H1 (cell line): ENCODE results near the gene RUFY1. TPM values are rescaled to one million over a fixed set of nuclear protein-coding genes. Genes with fewer than 3 reads are reported as not detected.

Source experiments
- CTCF ChIA-PET: fragments of 300-600 bp; sonication (Branson Sonifier 250); formaldehyde crosslinking; loops from one replicate; lab custom pipeline; 2021; ENCODE audit not compliant: partially characterized antibody; lab: Charles Lee
- POLR2A ChIA-PET: fragments of 300-600 bp; sonication (Branson Sonifier 250); formaldehyde crosslinking; loops from one replicate; lab custom pipeline; 2021; ENCODE audit warnings: inconsistent platforms; ENCODE audit not compliant: partially characterized antibody; lab: Charles Lee
- DNase-seq, 2 experiments: peaks; one replicate each; pipeline versions ENCODE4 v3.0.0 to v3.0.0-alpha.2; 2010 to 2022; ENCODE audit warnings: low spot score in 2 of 2, low read depth in 1 of 2, mixed read lengths in 1 of 2
- FAIRE-seq: peaks from 2 replicates; lab custom pipeline; 2011; peaks lifted over from hg19 to GRCh38; lab: Jason Lieb, UNC
- H2AFZ ChIP-seq: 2 replicates; pipeline ENCODE4 v1.8.1; 2012; ENCODE audit warnings: low read length, inconsistent platforms
- H2AK5ac ChIP-seq: 2 replicates; pipeline ENCODE4 v1.6.1; 2013; ENCODE audit warnings: low read depth, low read length
- H2BK120ac ChIP-seq: replicated peaks from 2 replicates; pipeline ENCODE3; 2013; ENCODE audit warnings: low read depth, low read length, inconsistent platforms
- H2BK12ac ChIP-seq: 2 replicates; pipeline ENCODE4 v1.6.1; 2013; ENCODE audit warnings: low read depth, low read length
- H2BK15ac ChIP-seq: 2 replicates; pipeline ENCODE4 v1.6.1; 2013; ENCODE audit warnings: low read length
- H2BK20ac ChIP-seq: 2 replicates; pipeline ENCODE4 v1.6.1; 2013; ENCODE audit warnings: low read length
- H2BK5ac ChIP-seq: 2 replicates; pipeline ENCODE4 v1.6.1; 2013; ENCODE audit warnings: low read depth, low read length
- H3K14ac ChIP-seq: 2 replicates; pipeline ENCODE4 v1.6.1; 2013; ENCODE audit warnings: inconsistent platforms; ENCODE audit not compliant: insufficient read length
- H3K18ac ChIP-seq: 2 replicates; pipeline ENCODE4 v1.6.1; 2013; ENCODE audit warnings: low read length; ENCODE audit errors: extremely low read depth
- H3K23ac ChIP-seq: 2 replicates; pipeline ENCODE4 v1.6.1; 2013; ENCODE audit warnings: inconsistent platforms; ENCODE audit not compliant: insufficient read length
- H3K23me2 ChIP-seq: 2 replicates; pipeline ENCODE4 v1.6.1; 2013; ENCODE audit warnings: low read depth, low read length
- H3K27ac ChIP-seq: 2 replicates; pipeline ENCODE4 v1.6.1; 2011; ENCODE audit warnings: low read depth, low read length, inconsistent platforms
- H3K27me3 ChIP-seq, 4 experiments: replicated peaks in 1 of 4; 1 replicate in 1 of 4; 2 replicates in 3 of 4; pipeline versions ENCODE4 v1.6.1 to v1.8.1; 2011 to 2013; ENCODE audit warnings: low read length in 3 of 4, mild to moderate bottlenecking in 3 of 4, inconsistent platforms in 2 of 4, mixed read lengths in 2 of 4, moderate library complexity in 1 of 4; ENCODE audit not compliant: control insufficient read depth in 3 of 4, insufficient read depth in 3 of 4; ENCODE audit errors: extremely low read depth in 1 of 4
- H3K36me3 ChIP-seq, 4 experiments: 2 replicates each; pipeline versions ENCODE4 v1.6.1 to v1.8.1; 2011 to 2013; ENCODE audit warnings: mild to moderate bottlenecking in 4 of 4, low read length in 3 of 4, moderate library complexity in 2 of 4, control low read depth in 1 of 4, inconsistent platforms in 1 of 4; ENCODE audit not compliant: insufficient read depth in 4 of 4, control insufficient read depth in 2 of 4
- H3K4ac ChIP-seq: replicated peaks from 2 replicates; pipeline ENCODE3; 2013; ENCODE audit warnings: low read length, low read depth, mixed read lengths, inconsistent platforms; ENCODE audit not compliant: insufficient read length
- H3K4me1 ChIP-seq, 4 experiments: replicated peaks in 1 of 4; 1 replicate in 1 of 4; 2 replicates in 3 of 4; pipeline versions ENCODE4 v1.6.1 to v1.8.1; 2011 to 2013; ENCODE audit warnings: low read length in 3 of 4, inconsistent platforms in 2 of 4, mixed read lengths in 1 of 4; ENCODE audit not compliant: insufficient read depth in 4 of 4, control insufficient read depth in 3 of 4
- H3K4me2 ChIP-seq, 2 experiments: 2 replicates each; pipeline versions ENCODE4 v1.6.1 to v1.8.1; 2011 to 2013; ENCODE audit warnings: low read depth in 2 of 2, low read length in 2 of 2, control low read depth in 1 of 2, inconsistent platforms in 1 of 2, mild to moderate bottlenecking in 1 of 2; ENCODE audit not compliant: insufficient read depth in 1 of 2
- H3K4me3 ChIP-seq, 4 experiments: fragments of 200-600, 300-600 bp in 1 of 4; sonication (generic), shearing (Covaris generic), sonication (Bioruptor Twin) in 1 of 4; 2 replicates each; pipeline versions ENCODE4 v1.5.1 to v1.8.1; 2011 to 2016; ENCODE audit warnings: low read length in 4 of 4, low read depth in 3 of 4, control low read depth in 2 of 4, inconsistent platforms in 2 of 4, mild to moderate bottlenecking in 2 of 4, mixed read lengths in 1 of 4, moderate library complexity in 1 of 4; ENCODE audit not compliant: insufficient read depth in 2 of 4; ENCODE audit errors: extremely low read depth in 1 of 4
- H3K56ac ChIP-seq: replicated peaks from 2 replicates; pipeline ENCODE3; 2013; ENCODE audit warnings: low read depth, mild to moderate bottlenecking, mixed read lengths, low read length, inconsistent platforms; ENCODE audit not compliant: insufficient read length
- H3K79me1 ChIP-seq: 2 replicates; pipeline ENCODE4 v1.6.1; 2013; ENCODE audit warnings: low read depth, low read length, control low read depth
- H3K79me2 ChIP-seq, 2 experiments: 2 replicates each; pipeline versions ENCODE4 v1.6.1 to v1.8.1; 2012 to 2013; ENCODE audit warnings: low read length in 2 of 2, mild to moderate bottlenecking in 2 of 2, inconsistent platforms in 1 of 2; ENCODE audit not compliant: insufficient read depth in 2 of 2, control insufficient read depth in 1 of 2
- H3K9ac ChIP-seq, 4 experiments: replicated peaks in 1 of 4; 1 replicate in 1 of 4; 2 replicates in 3 of 4; pipeline versions ENCODE4 v1.6.1 to v1.8.1; 2011 to 2013; ENCODE audit warnings: low read depth in 3 of 4, low read length in 3 of 4, control low read depth in 2 of 4, mild to moderate bottlenecking in 2 of 4, moderate library complexity in 2 of 4, inconsistent platforms in 1 of 4; ENCODE audit errors: extremely low read depth in 1 of 4
- H3K9me3 ChIP-seq, 2 experiments: 2 replicates each; pipeline versions ENCODE4 v1.6.1 to v1.8.1; 2012 to 2013; ENCODE audit warnings: mild to moderate bottlenecking in 2 of 2, moderate library complexity in 2 of 2, control low read depth in 1 of 2, inconsistent platforms in 1 of 2, low read depth in 1 of 2, low read length in 1 of 2, mixed read lengths in 1 of 2; ENCODE audit not compliant: insufficient read depth in 2 of 2
- H4K20me1 ChIP-seq, 2 experiments: replicated peaks in 1 of 2; 2 replicates each; pipeline versions ENCODE3 to v1.8.1; 2011 to 2013; ENCODE audit warnings: inconsistent platforms in 2 of 2, low read length in 2 of 2, mild to moderate bottlenecking in 1 of 2; ENCODE audit not compliant: insufficient read depth in 2 of 2, control insufficient read depth in 1 of 2
- H4K5ac ChIP-seq: 2 replicates; pipeline ENCODE4 v1.6.1; 2013; ENCODE audit warnings: low read length, low read depth, mixed read lengths, inconsistent platforms; ENCODE audit not compliant: insufficient read length
- H4K8ac ChIP-seq: 2 replicates; pipeline ENCODE4 v1.8.0; 2013; ENCODE audit warnings: mild to moderate bottlenecking, moderate library complexity, low read length, inconsistent platforms; ENCODE audit not compliant: insufficient read depth; ENCODE audit errors: extremely low read depth
- H4K91ac ChIP-seq: replicated peaks from 2 replicates; pipeline ENCODE3; 2013; ENCODE audit warnings: low read length, mixed read lengths, inconsistent platforms; ENCODE audit not compliant: insufficient read length
- POLR2A ChIP-seq, 2 experiments: IDR thresholded peaks; 1 replicate in 1 of 2; 2 replicates in 1 of 2; pipeline ENCODE4 v1.6.1; 2011; ENCODE audit warnings: low read depth in 2 of 2, low read length in 2 of 2, mild to moderate bottlenecking in 2 of 2; ENCODE audit errors: control extremely low read depth in 1 of 2
- WGBS, 2 experiments: shearing (Covaris generic) in 1 of 2; methylation state at CpG; one replicate each; pipeline versions ENCODE4 v1.1.6 to v1.1.7; 2013 to 2015; ENCODE audit warnings: low lambda C conversion rate in 2 of 2, mixed read lengths in 2 of 2, inconsistent platforms in 1 of 2, low coverage in 1 of 2, missing lambda C conversion rate in 1 of 2; ENCODE audit not compliant: insufficient replicate concordance in 2 of 2, insufficient coverage in 1 of 2, insufficient read length in 1 of 2; ENCODE audit errors: extremely low coverage in 1 of 2, missing lambda C conversion rate in 1 of 2; 5-methylcytosine and 5-hydroxymethylcytosine counted together
- polyA plus RNA-seq, 7 experiments: library from polyadenylated mRNA; depleted of rRNA in 3 of 7; stranded (reverse) in 5 of 7; unstranded in 2 of 7; fragments of >200 nt in 5 of 7; fragments of 200-250 nt in 2 of 7; gene quantifications; 1 replicate in 5 of 7; 2 replicates in 1 of 7; 4 replicates in 1 of 7; pipeline versions ENCODE4 v1.2.1 to v1.2.3, GENCODE V29; 2011 to 2013; ENCODE audit warnings: missing spikeins in 2 of 7, mixed read lengths in 2 of 7
- total RNA-seq: library from RNA; stranded (reverse); fragmentation: NEBNext Ultra II Directional; extraction: Animal tissue kit (Norgen Biotek cat#: 25700); gene quantifications from 2 replicates; pipeline ENCODE4 v1.2.1, GENCODE V29; 2021

RUFY1 gene
- total and polyA plus RNA-seq, 2 of the 8 experiments (the other 6 are each of a cell fraction or from before 2014, with no cell fraction given): 22.4 to 29.5 TPM

- DNase-seq: no peak
- no peak overlapping the region for H2BK20ac ChIP-seq
- no peak for TF ChIP-seq POLR2A (IDR thresholded peaks at IDR 0.05; ENCODE audit: control extremely low read depth in 1 of 2, low read depth in 2 of 2, low read length in 2 of 2)
- H3K4ac ChIP-seq: no peak overlapping the region
- H3K4me1 ChIP-seq: no peaks in the 10 kb centered on the region
- no peak overlapping the region for H3K23ac ChIP-seq
- H2AFZ ChIP-seq: no peak overlapping the region
- H4K5ac ChIP-seq: no peak overlapping the region
- H3K4me3 ChIP-seq: no peak overlapping the region
- H4K91ac ChIP-seq: no peak overlapping the region
- H3K14ac ChIP-seq: no peak overlapping the region
- no peak for FAIRE-seq
- 93% methylated on average over 9 of the region's 9 CpGs; no CpG with 5 or more reads in 1 of the 2 experiments for WGBS, 2 experiments
- no peak overlapping the region for H3K56ac ChIP-seq
- peaks cover 0 to 4% of the 10 kb centered on the region in 2 experiments for H4K20me1 ChIP-seq
- ChIA-PET CTCF (interaction anchor here (0.7 to 1.7 kb wide), 3 partner anchors 21 to 57 kb away, joined by 3 to 6 read pairs (median 5); partner anchors contain the start of gene HNRNPH1), POLR2A (interaction anchor here (0.7 to 3.1 kb wide), 11 partner anchors 11 to 37 kb away, joined by 3 to 12 read pairs (median 4); partner anchors contain the start of gene HNRNPH1)
- no peak overlapping the region for H3K27ac ChIP-seq
- H3K36me3 ChIP-seq: peaks cover 12 to 66% (median 26%) of the 10 kb centered on the region in 4 experiments
- H3K23me2 ChIP-seq: no peaks in the 10 kb centered on the region
- H3K18ac ChIP-seq: no peak overlapping the region
- H4K8ac ChIP-seq: no peak overlapping the region
- no peaks in the 10 kb centered on the region for H3K79me1 ChIP-seq
- no peak overlapping the region for H3K9ac ChIP-seq
- H2BK120ac ChIP-seq: no peak overlapping the region
- no peak overlapping the region for H2BK12ac ChIP-seq
- H2AK5ac ChIP-seq: no peak overlapping the region
- H2BK5ac ChIP-seq: no peak overlapping the region
- H3K9me3 ChIP-seq: no peaks in the 10 kb centered on the region
- H2BK15ac ChIP-seq: no peak overlapping the region
- H3K27me3 ChIP-seq: no peaks in the 10 kb centered on the region
- H3K4me2 ChIP-seq: no peak overlapping the region
- no peaks in the 10 kb centered on the region for H3K79me2 ChIP-seq
Measured at GRCh38 chr5:179585941-179586401, 35.6 kb downstream of the RUFY1 start.
